ENCODE results near the gene ARMC8. TPM values are rescaled to one million over a fixed set of nuclear protein-coding genes. Genes with fewer than 3 reads are reported as not detected.

The ARMC8 gene
- total and polyA plus RNA-seq, 7 donors = 12.0 to 75.0 (median 67.6) TPM

GRCh38 chr3:138317687-138318086 is 130.6 kb downstream of the ARMC8 start:
- no peak for TF ChIP-seq POLR2A (IDR thresholded peaks at IDR 0.05)
- TF ChIP-seq EP300 (IDR thresholded peaks at IDR 0.05) = no peak
- no peak for TF ChIP-seq CTCF (IDR thresholded peaks at IDR 0.05)
- no peak for TF ChIP-seq POLR2AphosphoS5 (IDR thresholded peaks at IDR 0.05)
- Histone ChIP-seq H3K27ac (no peak overlapping the region), H3K36me3 (no peaks in the 10 kb centered on the region), H3K4me3 (no peak overlapping the region), H3K4me1 (no peaks in the 10 kb centered on the region), H3K27me3 (no peaks in the 10 kb centered on the region), H3K9me3 (no peaks in the 10 kb centered on the region)
- intact Hi-C loops (cut with DNase I) = no loop called here
- no peak for DNase-seq
- WGBS, 2 donors = 89 to 93% methylated on average over 1 of the region's 1 CpG

DNA sequence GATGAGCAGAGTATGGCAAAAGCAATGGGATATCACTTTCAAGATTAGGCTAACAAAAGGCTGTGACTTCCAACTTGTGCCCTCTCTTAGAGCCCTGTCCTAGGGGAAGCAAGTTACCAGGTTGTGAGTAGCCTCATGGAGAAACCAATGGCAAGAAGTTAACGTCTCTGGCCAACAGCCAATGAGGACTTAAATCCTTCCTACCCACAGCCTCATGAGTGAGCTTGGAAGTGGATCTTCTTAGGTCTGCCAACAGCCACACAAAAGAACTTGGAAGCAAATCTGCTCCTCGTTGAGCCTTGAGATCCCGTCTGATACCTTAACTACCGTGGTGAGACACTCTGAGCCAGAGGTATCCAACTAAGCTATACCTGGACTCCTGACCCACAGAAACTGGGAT is 136.9 kb downstream of the ARMC8 start:
- TF ChIP-seq POLR2A (IDR thresholded peaks at IDR 0.05) (no peak), POLR2AphosphoS5 (IDR thresholded peaks at IDR 0.05) (no peak), CTCF (IDR thresholded peaks at IDR 0.05) (no peak), EP300 (IDR thresholded peaks at IDR 0.05) (no peak)
- intact Hi-C loops (cut with DNase I) = no loop called here
- DNase-seq = no peak
- peaks cover 0 to 7% (median 2%) of the 10 kb centered on the region in 4 donors for H3K4me1 ChIP-seq
- 78 to 87% methylated on average over 4 of the region's 4 CpGs for WGBS, 2 donors
- no peak overlapping the region for H3K4me3 ChIP-seq
- H3K27ac ChIP-seq = no peak overlapping the region
- no peaks in the 10 kb centered on the region for H3K36me3 ChIP-seq
- no peaks in the 10 kb centered on the region for H3K9me3 ChIP-seq
- no peaks in the 10 kb centered on the region for H3K27me3 ChIP-seq

- peaks cover 0 to 16% (median 7%) of the 10 kb centered on the region in 4 donors for H3K4me1 ChIP-seq
- H3K27ac ChIP-seq = no peak overlapping the region
- no peaks in the 10 kb centered on the region for H3K27me3 ChIP-seq
- H3K9me3 ChIP-seq = no peaks in the 10 kb centered on the region
- DNase-seq = no peak
- intact Hi-C loops (cut with DNase I) = no loop called here
- H3K36me3 ChIP-seq = no peaks in the 10 kb centered on the region
- TF ChIP-seq EP300 (IDR thresholded peaks at IDR 0.05) = no peak
- no peak for TF ChIP-seq POLR2A (IDR thresholded peaks at IDR 0.05)
- TF ChIP-seq POLR2AphosphoS5 (IDR thresholded peaks at IDR 0.05) = no peak
- TF ChIP-seq CTCF (IDR thresholded peaks at IDR 0.05) = no peak
- H3K4me3 ChIP-seq = no peak overlapping the region
Observed at GRCh38 chr3:138325990-138326389, 138.9 kb downstream of the ARMC8 start.

GRCh38 chr3:138326866-138327595 is 139.9 kb downstream of the ARMC8 start:
- intact Hi-C loops (cut with DNase I) = no loop called here
- Histone ChIP-seq H3K36me3 (no peaks in the 10 kb centered on the region), H3K4me3 (no peak overlapping the region), H3K27ac (no peak overlapping the region), H3K27me3 (no peaks in the 10 kb centered on the region), H3K9me3 (no peaks in the 10 kb centered on the region), H3K4me1 (peaks cover 0 to 16% (median 7%) of the 10 kb centered on the region in 4 donors)
- DNase-seq = no peak
- WGBS, 2 donors = 87 to 94% methylated on average over 12 of the region's 12 CpGs
- TF ChIP-seq CTCF (IDR thresholded peaks at IDR 0.05) (no peak), POLR2AphosphoS5 (IDR thresholded peaks at IDR 0.05) (no peak), EP300 (IDR thresholded peaks at IDR 0.05) (no peak), POLR2A (IDR thresholded peaks at IDR 0.05) (no peak)

- peaks cover 0 to 16% (median 7%) of the 10 kb centered on the region in 4 donors for H3K4me1 ChIP-seq
- H3K9me3 ChIP-seq = no peaks in the 10 kb centered on the region
- intact Hi-C loops (cut with DNase I) = loop anchor here (2.0 kb wide), 1 partner anchor 141 kb away; the partner anchor contains the start of gene ARMC8
- 79 to 90% methylated on average over 4 of the region's 4 CpGs for WGBS, 2 donors
- H3K4me3 ChIP-seq = no peak overlapping the region
- H3K27ac ChIP-seq = no peak overlapping the region
- H3K27me3 ChIP-seq = no peaks in the 10 kb centered on the region
- H3K36me3 ChIP-seq = no peaks in the 10 kb centered on the region
- no peak for DNase-seq
- TF ChIP-seq POLR2A (IDR thresholded peaks at IDR 0.05) = no peak
- no peak for TF ChIP-seq POLR2AphosphoS5 (IDR thresholded peaks at IDR 0.05)
Observed at GRCh38 chr3:138327831-138328230, 140.7 kb downstream of the ARMC8 start.
